Parathyroid adenoma (tissue), 2 donors: ENCODE measurements around the gene ATF6B.

ENCODE experiments used
- H2AFZ ChIP-seq: fragments of 300-600 bp; sonication (generic); one replicate; pipeline ENCODE4 v1.7.0; 2017; ENCODE audit warnings: antibody characterized with exemption, mild to moderate bottlenecking
- H3K27ac ChIP-seq: fragments of 300-600 bp; sonication (generic); one replicate; pipeline ENCODE4 v1.7.0; 2017
- H3K27me3 ChIP-seq: fragments of 300-600 bp; sonication (generic); one replicate; pipeline ENCODE4 v1.7.0; 2017; ENCODE audit warnings: low read length; ENCODE audit not compliant: control insufficient read depth, insufficient read depth
- H3K36me3 ChIP-seq: fragments of 300-600 bp; sonication (generic); one replicate; pipeline ENCODE4 v1.7.0; 2017; ENCODE audit warnings: low read length; ENCODE audit not compliant: control insufficient read depth, insufficient read depth
- H3K4me1 ChIP-seq: fragments of 300-600 bp; sonication (generic); one replicate; pipeline ENCODE4 v1.7.0; 2017; ENCODE audit warnings: control low read depth
- H3K4me2 ChIP-seq: fragments of 300-600 bp; sonication (generic); one replicate; pipeline ENCODE4 v1.7.0; 2017; ENCODE audit warnings: low read length
- H3K4me3 ChIP-seq: fragments of 300-600 bp; sonication (generic); one replicate; pipeline ENCODE4 v1.7.0; 2017; ENCODE audit warnings: low read depth, low read length
- H3K79me2 ChIP-seq: fragments of 300-600 bp; sonication (generic); one replicate; pipeline ENCODE4 v1.7.0; 2017; ENCODE audit warnings: control low read depth
- H3K9ac ChIP-seq: fragments of 300-600 bp; sonication (generic); one replicate; pipeline ENCODE4 v1.7.0; 2017; ENCODE audit warnings: mild to moderate bottlenecking
- H3K9me3 ChIP-seq: fragments of 300-600 bp; sonication (generic); one replicate; pipeline ENCODE4 v1.7.0; 2017; ENCODE audit warnings: low read length; ENCODE audit not compliant: control insufficient read depth
- CTCF ChIP-seq: fragments of 300-600 bp; sonication (generic); IDR thresholded peaks from one replicate; pipeline ENCODE4 v1.7.0; 2017; ENCODE audit warnings: antibody characterized with exemption, mild to moderate bottlenecking
- donor health status: primary hyperparathyroidism.

Gene ATF6B

GRCh38 chr6:32140420-32141046 lies 12.5 kb upstream of the ATF6B start:
- Histone ChIP-seq H2AFZ (peak overlapping the region; percentile 84), H3K27ac (peak overlapping the region; percentile 67), H3K4me2 (peak overlapping the region; percentile 49), H3K9me3 (no peaks in the 10 kb centered on the region), H3K9ac (no peak overlapping the region), H3K27me3 (no peaks in the 10 kb centered on the region), H3K36me3 (no peaks in the 10 kb centered on the region), H3K4me3 (peak overlapping the region; percentile 14), H3K4me1 (peaks cover 10% of the 10 kb centered on the region), H3K79me2 (no peaks in the 10 kb centered on the region)
- no peak for TF ChIP-seq CTCF

GRCh38 chr6:32139590-32139989 lies 11.5 kb upstream of the ATF6B start:
- Histone ChIP-seq H2AFZ (no peak overlapping the region), H3K4me1 (peaks cover 10% of the 10 kb centered on the region), H3K4me3 (no peak overlapping the region), H3K4me2 (no peak overlapping the region), H3K9ac (no peak overlapping the region), H3K36me3 (no peaks in the 10 kb centered on the region), H3K27ac (no peak overlapping the region), H3K9me3 (no peaks in the 10 kb centered on the region), H3K79me2 (no peaks in the 10 kb centered on the region), H3K27me3 (no peaks in the 10 kb centered on the region)
- TF ChIP-seq CTCF: no peak

- Histone ChIP-seq H3K79me2 (no peaks in the 10 kb centered on the region), H3K4me1 (peaks cover 10% of the 10 kb centered on the region), H3K27me3 (no peaks in the 10 kb centered on the region), H3K9ac (no peak overlapping the region), H3K4me3 (no peak overlapping the region), H2AFZ (no peak overlapping the region), H3K36me3 (no peaks in the 10 kb centered on the region), H3K4me2 (no peak overlapping the region), H3K9me3 (no peaks in the 10 kb centered on the region), H3K27ac (no peak overlapping the region)
- TF ChIP-seq CTCF: no peak
Observed at GRCh38 chr6:32137454-32137853, 9.4 kb upstream of the ATF6B start.

GRCh38 chr6:32133786-32134185 lies 5.7 kb upstream of the ATF6B start:
- Histone ChIP-seq H3K9me3 (no peaks in the 10 kb centered on the region), H3K4me3 (no peak overlapping the region), H3K4me2 (no peak overlapping the region), H2AFZ (no peak overlapping the region), H3K79me2 (no peaks in the 10 kb centered on the region), H3K36me3 (no peaks in the 10 kb centered on the region), H3K27ac (no peak overlapping the region), H3K27me3 (no peaks in the 10 kb centered on the region), H3K9ac (no peak overlapping the region), H3K4me1 (peaks cover 4% of the 10 kb centered on the region)
- TF ChIP-seq CTCF: no peak

GRCh38 chr6:32132110-32132509 lies 4.1 kb upstream of the ATF6B start:
- TF ChIP-seq CTCF: no peak
- H3K36me3 ChIP-seq: no peaks in the 10 kb centered on the region
- no peak overlapping the region for H3K27ac ChIP-seq

More at GRCh38 chr6:32132110-32132509, 4.1 kb upstream of the ATF6B start:
- Histone ChIP-seq H2AFZ (no peak overlapping the region), H3K4me2 (no peak overlapping the region), H3K4me3 (no peak overlapping the region), H3K79me2 (peaks cover 5% of the 10 kb centered on the region), H3K27me3 (no peaks in the 10 kb centered on the region), H3K9ac (no peak overlapping the region), H3K4me1 (peaks cover 12% of the 10 kb centered on the region), H3K9me3 (no peaks in the 10 kb centered on the region)
